Hepatocyte (in vitro differentiated cells): ENCODE results near the gene FABP1.

ENCODE experiments used
- EZH2 ChIP-seq: fragments of 200-600 bp; sonication (generic); IDR thresholded peaks from 2 replicates; pipeline ENCODE4 v1.6.1; 2016; ENCODE audit warnings: antibody characterized with exemption, mild to moderate bottlenecking, borderline replicate concordance
- EZH2phosphoT487 ChIP-seq: fragments of 200-600 bp; sonication (generic); IDR thresholded peaks from one replicate; pipeline ENCODE4 v1.6.1; 2018; ENCODE audit warnings: antibody characterized with exemption, mild to moderate bottlenecking, low read depth, moderate library complexity; ENCODE audit not compliant: unreplicated experiment, severe bottlenecking
- TF ChIP-seq, protein P1 (sequence below): fragments of 200-600 bp; sonication (generic); IDR thresholded peaks from 2 replicates; pipeline ENCODE4 v1.5.1; 2016; ENCODE audit warnings: antibody characterized with exemption, mild to moderate bottlenecking; ENCODE audit not compliant: poor library complexity

DNA sequence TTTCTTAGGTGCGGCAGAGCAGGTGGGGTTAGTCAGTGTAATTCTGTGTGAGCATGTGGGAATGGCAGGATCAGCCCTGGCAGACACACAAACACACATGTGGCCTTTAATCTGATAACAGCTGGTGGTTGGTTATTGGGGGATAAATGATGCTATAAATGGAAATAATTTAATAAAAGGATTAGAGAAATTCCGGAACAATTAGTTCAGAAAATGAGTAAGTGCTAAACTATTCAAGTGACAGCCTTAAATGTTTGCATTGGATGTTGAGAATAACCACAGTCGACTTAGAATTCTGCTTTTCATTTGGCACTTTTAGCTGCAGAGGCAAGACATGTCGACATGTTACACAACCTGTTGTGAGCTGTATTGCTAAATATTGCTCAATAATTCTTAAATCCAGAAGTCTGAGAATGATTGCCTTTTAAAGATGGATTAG, 53.0 kb downstream of the FABP1 start:
- TF ChIP-seq, protein P1, sequence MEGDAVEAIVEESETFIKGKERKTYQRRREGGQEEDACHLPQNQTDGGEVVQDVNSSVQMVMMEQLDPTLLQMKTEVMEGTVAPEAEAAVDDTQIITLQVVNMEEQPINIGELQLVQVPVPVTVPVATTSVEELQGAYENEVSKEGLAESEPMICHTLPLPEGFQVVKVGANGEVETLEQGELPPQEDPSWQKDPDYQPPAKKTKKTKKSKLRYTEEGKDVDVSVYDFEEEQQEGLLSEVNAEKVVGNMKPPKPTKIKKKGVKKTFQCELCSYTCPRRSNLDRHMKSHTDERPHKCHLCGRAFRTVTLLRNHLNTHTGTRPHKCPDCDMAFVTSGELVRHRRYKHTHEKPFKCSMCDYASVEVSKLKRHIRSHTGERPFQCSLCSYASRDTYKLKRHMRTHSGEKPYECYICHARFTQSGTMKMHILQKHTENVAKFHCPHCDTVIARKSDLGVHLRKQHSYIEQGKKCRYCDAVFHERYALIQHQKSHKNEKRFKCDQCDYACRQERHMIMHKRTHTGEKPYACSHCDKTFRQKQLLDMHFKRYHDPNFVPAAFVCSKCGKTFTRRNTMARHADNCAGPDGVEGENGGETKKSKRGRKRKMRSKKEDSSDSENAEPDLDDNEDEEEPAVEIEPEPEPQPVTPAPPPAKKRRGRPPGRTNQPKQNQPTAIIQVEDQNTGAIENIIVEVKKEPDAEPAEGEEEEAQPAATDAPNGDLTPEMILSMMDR = no peak
- TF ChIP-seq EZH2 (no peak), EZH2phosphoT487 (no peak)
